Gastroesophageal sphincter (tissue), 4 donors: ENCODE results near the gene PAX5. TPM values are rescaled to one million over a fixed set of nuclear protein-coding genes. Genes with fewer than 3 reads are reported as not detected.

Source experiments
- ATAC-seq: fragments of 150-250 bp; one replicate; pipeline ENCODE4 v1.9.1; 2016; ENCODE audit warnings: mild to moderate bottlenecking, moderate library complexity
- H3K27ac ChIP-seq, 4 donors: fragments of 200-600 bp; sonication (generic) in 3 of 4; 1 replicate in 3 of 4; 2 replicates in 1 of 4; pipeline ENCODE4 v1.5.1; 2016 to 2019
- H3K27me3 ChIP-seq: fragments of 200-600 bp; sonication (generic); one replicate; pipeline ENCODE4 v1.5.1; 2019
- H3K36me3 ChIP-seq, 2 donors: fragments of 200-600 bp; sonication (generic); one replicate each; pipeline ENCODE4 v1.5.1; 2019; ENCODE audit warnings: control low read depth in 1 of 2
- H3K4me1 ChIP-seq, 3 donors: fragments of 200-600 bp; sonication (generic); 1 replicate in 2 of 3; 2 replicates in 1 of 3; pipeline ENCODE4 v1.5.1; 2016 to 2019; ENCODE audit warnings: control low read depth in 2 of 3
- H3K4me3 ChIP-seq, 2 donors: fragments of 200-600 bp; sonication (generic); one replicate each; pipeline ENCODE4 v1.5.1; 2019; ENCODE audit warnings: mild to moderate bottlenecking in 1 of 2, moderate library complexity in 1 of 2
- H3K9me3 ChIP-seq, 3 donors: fragments of 200-600 bp; sonication (generic); one replicate each; pipeline ENCODE4 v1.5.1; 2017 to 2019; ENCODE audit warnings: control low read depth in 2 of 3
- CTCF ChIP-seq, 4 experiments: fragments of 200-600 bp in 2 of 4; fragments of 450-650 bp in 2 of 4; sonication (generic) in 1 of 4; IDR thresholded peaks; one replicate each; pipeline ENCODE4 v1.5.1; 2017 to 2019; ENCODE audit warnings: antibody characterized with exemption in 4 of 4, mild to moderate bottlenecking in 2 of 4, moderate library complexity in 2 of 4
- EP300 ChIP-seq: sonication (generic); formaldehyde crosslinking; IDR thresholded peaks from one replicate; pipeline ENCODE4 v1.6.1; 2017; ENCODE audit warnings: antibody characterized with exemption, mild to moderate bottlenecking
- POLR2A ChIP-seq, 2 donors: fragments of 450-650 bp; IDR thresholded peaks; one replicate each; pipeline ENCODE4 v1.6.1; 2017; ENCODE audit warnings: antibody characterized with exemption in 2 of 2, mild to moderate bottlenecking in 2 of 2, moderate library complexity in 1 of 2
- POLR2AphosphoS5 ChIP-seq: sonication (generic); formaldehyde crosslinking; IDR thresholded peaks from one replicate; pipeline ENCODE4 v1.6.1; 2017; ENCODE audit warnings: antibody characterized with exemption
- WGBS, 2 donors: methylation state at CpG; one replicate each; pipeline ENCODE4 v1.1.5; 2018; ENCODE audit warnings: low coverage in 1 of 2; 5-methylcytosine and 5-hydroxymethylcytosine counted together
- total RNA-seq, 4 donors: library from RNA; depleted of rRNA; stranded (reverse); fragments of >200 nt; gene quantifications; one replicate each; pipeline ENCODE4 v1.1.0, GENCODE V29; 2016

The PAX5 gene
- total RNA-seq, 4 donors from 2014 or later = under 0.01 TPM; not detected in 3

- no peak overlapping the region for H3K4me3 ChIP-seq
- WGBS, 2 donors = 51 to 64% methylated on average over 3 to 5 of the region's 11 CpGs
- peaks cover 28% of the 10 kb centered on the region for H3K27me3 ChIP-seq
- H3K4me1 ChIP-seq = no peaks in the 10 kb centered on the region
- H3K27ac ChIP-seq = no peak overlapping the region
- H3K36me3 ChIP-seq = no peaks in the 10 kb centered on the region
- TF ChIP-seq POLR2AphosphoS5 (no peak), POLR2A (IDR thresholded peaks at IDR 0.05) (no peak), EP300 (no peak), CTCF (IDR thresholded peaks at IDR 0.05) (no peak)
- H3K9me3 ChIP-seq = no peaks in the 10 kb centered on the region
- no peak for ATAC-seq
Measured at GRCh38 chr9:36868586-36869282, 165.3 kb downstream of the PAX5 start.

DNA sequence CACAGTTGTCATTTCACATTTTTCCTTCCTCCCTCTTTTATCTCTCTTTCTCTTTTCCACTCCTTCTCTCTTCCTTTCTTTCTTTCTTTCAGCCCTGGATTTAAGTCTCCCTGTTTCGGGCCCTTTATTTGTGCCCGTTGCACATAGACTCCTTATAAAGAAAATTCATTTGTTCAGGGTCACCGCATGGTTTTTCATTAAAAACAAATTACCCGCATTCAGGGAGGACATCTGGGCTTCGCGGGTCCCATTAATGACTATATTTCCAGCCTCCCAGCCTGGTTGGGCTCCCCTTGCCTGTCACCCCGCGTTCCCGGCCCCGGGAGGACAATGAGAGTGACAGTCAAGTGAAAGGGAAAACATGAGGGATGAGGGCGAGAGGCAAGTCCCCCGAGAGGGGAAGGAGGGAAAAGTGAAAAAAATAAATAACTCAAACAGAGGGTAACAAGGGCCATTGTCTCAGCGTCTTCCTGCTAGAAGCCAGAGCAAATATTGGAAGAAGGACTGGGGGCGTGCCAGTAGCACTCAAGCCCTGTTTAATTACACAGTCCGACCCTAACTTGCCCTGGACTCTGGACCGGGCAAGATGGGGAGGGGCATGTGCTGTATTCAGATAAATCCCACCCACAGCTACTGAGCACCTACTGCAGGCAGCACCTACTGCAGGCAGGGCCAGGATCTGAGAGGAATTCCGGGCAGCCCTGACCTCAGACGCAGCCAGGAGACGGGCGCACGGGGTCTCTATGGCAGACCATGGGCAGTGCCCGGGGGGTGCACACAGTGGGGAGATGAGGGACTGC is 166.2 kb downstream of the PAX5 start:
- 56 to 69% methylated on average over 7 to 16 of the region's 22 CpGs for WGBS, 2 donors
- Histone ChIP-seq H3K27ac (no peak overlapping the region), H3K4me1 (no peaks in the 10 kb centered on the region), H3K36me3 (no peaks in the 10 kb centered on the region), H3K27me3 (peaks cover 35% of the 10 kb centered on the region), H3K4me3 (no peak overlapping the region), H3K9me3 (no peaks in the 10 kb centered on the region)
- TF ChIP-seq POLR2AphosphoS5 = no peak
- TF ChIP-seq CTCF (IDR thresholded peaks at IDR 0.05) = no peak
- no peak for TF ChIP-seq EP300
- no peak for TF ChIP-seq POLR2A (IDR thresholded peaks at IDR 0.05)
- ATAC-seq = no peak

- ATAC-seq = no peak
- WGBS, 2 donors = 89 to 93% methylated on average over 5 to 8 of the region's 8 CpGs
- Histone ChIP-seq H3K4me3 (no peak overlapping the region), H3K27ac (no peak overlapping the region), H3K27me3 (peaks cover 39% of the 10 kb centered on the region), H3K4me1 (no peaks in the 10 kb centered on the region), H3K36me3 (no peaks in the 10 kb centered on the region), H3K9me3 (no peaks in the 10 kb centered on the region)
- TF ChIP-seq CTCF (IDR thresholded peaks at IDR 0.05) = no peak
Measured at GRCh38 chr9:36867241-36867640, 166.8 kb downstream of the PAX5 start.

- Histone ChIP-seq H3K27ac (no peak overlapping the region), H3K27me3 (peaks cover 43% of the 10 kb centered on the region), H3K4me3 (no peak overlapping the region), H3K36me3 (no peaks in the 10 kb centered on the region), H3K4me1 (no peaks in the 10 kb centered on the region), H3K9me3 (no peaks in the 10 kb centered on the region)
- TF ChIP-seq POLR2A (IDR thresholded peaks at IDR 0.05) = no peak
- no peak for TF ChIP-seq CTCF (IDR thresholded peaks at IDR 0.05)
- no peak for TF ChIP-seq EP300
- no peak for TF ChIP-seq POLR2AphosphoS5
- 78% methylated on average over 4 of the region's 7 CpGs; no CpG with 5 or more reads in 1 of the 2 donors for WGBS, 2 donors
- no peak for ATAC-seq
Measured at GRCh38 chr9:36866840-36867239, 167.2 kb downstream of the PAX5 start.
